Ovary (tissue), 9 donors: ENCODE results near the gene RGS6. TPM values are rescaled to one million over a fixed set of nuclear protein-coding genes. Genes with fewer than 3 reads are reported as not detected.

ENCODE experiments used
- DNase-seq, 5 donors: peaks; one replicate each; pipeline ENCODE4 v3.0.0-alpha.2; 2019 to 2020
- H3K27ac ChIP-seq, 2 donors: fragments of 200-600 bp; one replicate each; pipeline versions ENCODE4 v1.5.1 to v1.8.0; 2019 to 2022
- H3K27me3 ChIP-seq: fragments of 200-600 bp; one replicate; pipeline ENCODE4 v1.8.0; 2022
- H3K36me3 ChIP-seq: fragments of 200-600 bp; sonication (generic); one replicate; pipeline ENCODE4 v1.5.1; 2019
- H3K4me1 ChIP-seq: one replicate; pipeline ENCODE4 v1.8.1; 2013; ENCODE audit warnings: mild to moderate bottlenecking, moderate library complexity; ENCODE audit not compliant: insufficient read depth
- H3K4me3 ChIP-seq: fragments of 200-600 bp; sonication (generic); one replicate; pipeline ENCODE4 v1.5.1; 2017
- H3K9me3 ChIP-seq, 2 donors: fragments of 200-600 bp in 1 of 2; sonication (generic) in 1 of 2; one replicate each; pipeline versions ENCODE4 v1.5.1 to v1.8.1; 2013 to 2019; ENCODE audit warnings: mild to moderate bottlenecking in 1 of 2, moderate library complexity in 1 of 2
- EP300 ChIP-seq: sonication (generic); formaldehyde crosslinking; IDR thresholded peaks from one replicate; pipeline ENCODE4 v1.6.1; 2017; ENCODE audit warnings: antibody characterized with exemption
- POLR2A ChIP-seq: fragments of 450-650 bp; IDR thresholded peaks from one replicate; pipeline ENCODE4 v1.6.1; 2017; ENCODE audit warnings: antibody characterized with exemption, mild to moderate bottlenecking, moderate library complexity
- WGBS, 3 donors: extraction: QIAGEN DNeasy Blood & Tissue Kit in 1 of 3; methylation state at CpG; one replicate each; pipeline versions ENCODE4 v1.1.5 to v1.1.7; 2013 to 2017; 5-methylcytosine and 5-hydroxymethylcytosine counted together
- intact Hi-C, 4 donors: fragments of 100-400 bp; cut with DNase I; formaldehyde crosslinking; loops; one replicate each; pipeline versions ENCODE4 v1.11.0 to v1.15.1; 2022 to 2023
- polyA plus RNA-seq, 2 donors: library from polyadenylated mRNA; stranded (reverse); fragments of 200-250 nt in 1 of 2; fragments of 350-450 nt in 1 of 2; fragmentation: Illumina TruSeq in 1 of 2; extraction: RNeasy Lipid Tissue Mini Kit (QIAGEN cat#74804) in 1 of 2; gene quantifications; one replicate each; pipeline ENCODE4 v1.2.3, GENCODE V29; 2013 to 2014
- total RNA-seq, 7 donors: library from RNA; depleted of rRNA in 2 of 7; stranded (reverse); fragments of >200 nt in 2 of 7; fragmentation: NEBNext Ultra II Directional in 3 of 7; extraction: Animal tissue kit (Norgen Biotek cat#: 25700) in 3 of 7; gene quantifications; one replicate each; pipeline versions ENCODE4 v1.1.0 to v1.2.4, GENCODE V29; 2016 to 2023
- TF ChIP-seq, protein P1 (sequence below), 3 donors: fragments of 450-650 bp in 2 of 3; fragments of 200-600 bp in 1 of 3; IDR thresholded peaks; one replicate each; pipeline versions ENCODE4 v1.5.1 to v1.8.0; 2016 to 2022; ENCODE audit warnings: antibody characterized with exemption in 3 of 3, mild to moderate bottlenecking in 1 of 3
- donor health status: DM: no; HTN: no; CAD: no; lungs with moderate emphysema.
- donor health status: DM: no; HTN: no; CAD: no.
- donor health status: Bipolar disorder and iron deficiency.
- donor health status: DM: yes; HTN: yes; CAD: no.
- donor health status: DM: no; HTN: no; CAD: no.
- donor health status: DM: yes; HTN: yes; CAD: no.

RGS6 gene
- total and polyA plus RNA-seq, 9 donors: 0.53 to 6.9 (median 1.1) TPM

DNA sequence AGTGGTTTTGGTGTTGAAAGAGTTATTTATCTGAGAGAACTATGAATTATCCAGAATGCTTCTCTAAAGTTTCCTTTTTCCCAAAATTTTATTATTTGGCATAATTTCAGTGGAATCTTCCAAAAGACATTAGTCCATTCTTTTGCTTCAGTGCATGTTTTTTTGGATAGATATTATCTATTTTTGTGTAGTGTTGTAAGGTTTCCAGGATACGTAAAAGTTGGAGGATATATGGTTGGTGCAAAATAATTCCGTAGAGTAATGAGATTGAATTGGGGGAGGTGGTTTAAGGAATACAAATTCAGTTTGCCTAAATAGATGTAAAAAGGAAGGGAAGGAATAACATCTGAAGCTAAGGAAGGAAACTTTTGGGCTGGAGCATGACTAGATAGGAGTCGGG is 186.6 kb downstream of the RGS6 start:
- no peaks in the 10 kb centered on the region for H3K9me3 ChIP-seq
- intact Hi-C loops: no loop called here

DNA sequence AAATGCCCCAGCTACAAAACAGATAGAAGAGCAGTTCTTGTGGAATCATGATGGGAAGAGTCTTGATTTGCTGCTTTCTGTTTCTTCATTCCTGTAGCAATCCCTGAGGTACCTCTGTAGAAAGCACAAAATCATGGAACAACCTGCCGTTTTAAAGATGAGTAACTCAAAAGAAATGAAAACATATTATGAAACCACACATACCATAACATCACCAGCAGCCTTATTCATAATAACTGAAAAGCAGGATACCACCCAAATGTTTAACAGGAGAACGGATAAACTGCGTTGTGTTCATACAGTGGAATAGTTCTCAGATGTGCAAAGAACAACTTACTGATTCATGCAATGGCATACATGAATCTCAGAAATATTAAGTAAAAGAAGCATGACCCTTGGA is 188.1 kb downstream of the RGS6 start:
- Histone ChIP-seq H3K4me3 (no peak overlapping the region), H3K36me3 (no peaks in the 10 kb centered on the region), H3K4me1 (no peaks in the 10 kb centered on the region), H3K9me3 (no peaks in the 10 kb centered on the region), H3K27me3 (no peaks in the 10 kb centered on the region), H3K27ac (no peak overlapping the region)
- TF ChIP-seq EP300 (no peak), POLR2A (no peak)
- TF ChIP-seq, protein P1, sequence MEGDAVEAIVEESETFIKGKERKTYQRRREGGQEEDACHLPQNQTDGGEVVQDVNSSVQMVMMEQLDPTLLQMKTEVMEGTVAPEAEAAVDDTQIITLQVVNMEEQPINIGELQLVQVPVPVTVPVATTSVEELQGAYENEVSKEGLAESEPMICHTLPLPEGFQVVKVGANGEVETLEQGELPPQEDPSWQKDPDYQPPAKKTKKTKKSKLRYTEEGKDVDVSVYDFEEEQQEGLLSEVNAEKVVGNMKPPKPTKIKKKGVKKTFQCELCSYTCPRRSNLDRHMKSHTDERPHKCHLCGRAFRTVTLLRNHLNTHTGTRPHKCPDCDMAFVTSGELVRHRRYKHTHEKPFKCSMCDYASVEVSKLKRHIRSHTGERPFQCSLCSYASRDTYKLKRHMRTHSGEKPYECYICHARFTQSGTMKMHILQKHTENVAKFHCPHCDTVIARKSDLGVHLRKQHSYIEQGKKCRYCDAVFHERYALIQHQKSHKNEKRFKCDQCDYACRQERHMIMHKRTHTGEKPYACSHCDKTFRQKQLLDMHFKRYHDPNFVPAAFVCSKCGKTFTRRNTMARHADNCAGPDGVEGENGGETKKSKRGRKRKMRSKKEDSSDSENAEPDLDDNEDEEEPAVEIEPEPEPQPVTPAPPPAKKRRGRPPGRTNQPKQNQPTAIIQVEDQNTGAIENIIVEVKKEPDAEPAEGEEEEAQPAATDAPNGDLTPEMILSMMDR (IDR thresholded peaks at IDR 0.05): no peak
- intact Hi-C loops: no loop called here
- 12 to 28% (median 14%) methylated on average over 3 of the region's 3 CpGs for WGBS, 3 donors
- DNase-seq: no peak

More for the DNA sequence above, 186.6 kb downstream of the RGS6 start:
- DNase-seq: no peak
- Histone ChIP-seq H3K4me3 (no peak overlapping the region), H3K4me1 (no peaks in the 10 kb centered on the region), H3K36me3 (no peaks in the 10 kb centered on the region), H3K27me3 (no peaks in the 10 kb centered on the region), H3K27ac (no peak overlapping the region)
- WGBS, 3 donors: 55 to 83% (median 72%) methylated on average over 3 of the region's 3 CpGs
- no peak for TF ChIP-seq POLR2A
- TF ChIP-seq, protein P1 (IDR thresholded peaks at IDR 0.05): no peak
- no peak for TF ChIP-seq EP300

DNA sequence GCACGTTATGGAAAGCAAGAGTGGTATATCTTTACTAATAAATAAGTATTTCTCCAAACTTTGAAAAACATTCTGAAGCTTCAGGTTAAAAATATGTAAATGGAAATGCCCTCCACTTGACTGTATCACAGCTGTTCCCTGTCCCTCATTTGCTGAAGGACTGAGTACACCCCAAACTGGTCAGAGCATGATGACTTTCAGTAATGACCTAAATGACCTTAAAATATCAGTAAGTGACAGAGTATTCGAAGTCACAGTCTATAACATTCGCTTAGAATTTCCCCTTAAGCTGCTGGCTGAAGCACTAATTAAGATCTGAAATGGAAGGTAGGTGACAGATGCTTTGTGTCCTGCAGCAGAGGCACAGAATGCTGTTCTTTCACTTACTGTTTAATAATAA is 191.5 kb downstream of the RGS6 start:
- Histone ChIP-seq H3K27me3 (no peaks in the 10 kb centered on the region), H3K9me3 (no peaks in the 10 kb centered on the region), H3K4me1 (no peaks in the 10 kb centered on the region), H3K36me3 (no peaks in the 10 kb centered on the region), H3K27ac (no peak overlapping the region), H3K4me3 (no peak overlapping the region)
- TF ChIP-seq EP300 (no peak), POLR2A (no peak)
- TF ChIP-seq, protein P1 (IDR thresholded peaks at IDR 0.05): no peak
- WGBS, 3 donors: 48 to 52% (median 52%) methylated on average over 3 of the region's 3 CpGs
- intact Hi-C loops: no loop called here
- no peak for DNase-seq

DNA sequence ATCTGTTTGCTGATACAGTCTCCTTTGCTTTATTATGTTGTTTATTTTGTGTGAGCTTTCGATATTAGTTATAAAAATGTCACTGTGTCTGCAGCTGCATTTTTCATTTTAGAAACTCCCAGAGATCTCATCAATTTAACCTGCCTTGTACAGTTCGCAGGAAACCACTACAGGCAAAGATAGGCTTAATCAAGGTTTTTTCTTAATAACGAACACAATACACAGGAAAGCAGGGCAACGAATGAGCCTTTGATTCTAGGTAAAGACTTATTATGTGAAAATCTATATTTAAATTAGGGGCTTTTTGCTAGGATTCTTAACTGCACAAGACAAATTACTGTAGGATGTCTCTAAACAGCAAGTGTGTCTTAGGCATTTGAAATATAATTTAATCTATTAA is 191.9 kb downstream of the RGS6 start:
- TF ChIP-seq EP300: no peak
- TF ChIP-seq, protein P1 (IDR thresholded peaks at IDR 0.05): no peak
- no peak for TF ChIP-seq POLR2A
- no peaks in the 10 kb centered on the region for H3K36me3 ChIP-seq
- H3K27ac ChIP-seq: no peak overlapping the region
- no peak overlapping the region for H3K4me3 ChIP-seq
- H3K4me1 ChIP-seq: no peaks in the 10 kb centered on the region
- intact Hi-C loops: no loop called here
- no peaks in the 10 kb centered on the region for H3K27me3 ChIP-seq
- H3K9me3 ChIP-seq: no peaks in the 10 kb centered on the region
- WGBS, 3 donors: 55 to 64% (median 62%) methylated on average over 4 of the region's 4 CpGs
- no peak for DNase-seq

DNA sequence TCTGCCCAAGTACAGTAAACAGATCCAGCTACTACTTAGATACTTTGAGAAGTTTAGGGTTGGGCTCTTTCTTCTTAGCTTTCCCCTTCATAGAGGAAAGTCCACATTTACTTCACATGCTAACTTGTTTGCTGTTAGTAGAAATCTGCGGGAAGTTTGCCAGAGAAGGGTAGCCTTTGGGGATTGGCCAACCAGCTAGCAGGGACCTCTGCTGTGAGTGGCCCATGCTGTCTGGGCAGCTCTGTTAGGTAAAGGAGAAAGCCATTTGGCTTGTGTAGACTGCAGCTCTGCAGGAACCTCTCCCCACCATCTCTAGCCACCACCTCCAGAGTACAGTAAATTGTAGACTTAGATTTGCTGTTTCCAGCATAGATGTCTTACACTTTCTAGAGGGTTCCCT is 193.9 kb downstream of the RGS6 start:
- Histone ChIP-seq H3K4me3 (no peak overlapping the region), H3K27ac (no peak overlapping the region), H3K4me1 (no peaks in the 10 kb centered on the region), H3K9me3 (no peaks in the 10 kb centered on the region), H3K27me3 (no peaks in the 10 kb centered on the region), H3K36me3 (no peaks in the 10 kb centered on the region)
- 92 to 95% (median 93%) methylated on average over 1 of the region's 1 CpG for WGBS, 3 donors
- no peak for TF ChIP-seq POLR2A
- TF ChIP-seq, protein P1 (IDR thresholded peaks at IDR 0.05): no peak
- TF ChIP-seq EP300: no peak
- DNase-seq: no peak
- intact Hi-C loops: no loop called here
